Activated T-cell treated with anti-CD3 and anti-CD28 coated beads, Interleukin-2, amount 50 U/mL, for 48 hours (primary cell): Measurements from ENCODE around the gene LRIG3.
"Not testable (repeated sequence)": the region's sequence is repeated elsewhere in the genome, so short reads cannot be mapped to it uniquely, and the experiment has no call there.

Experiments used
- DNase-seq, 2 experiments: peaks; one replicate each; pipeline ENCODE4 v3.0.0-alpha.2; 2020

LRIG3 gene

DNA sequence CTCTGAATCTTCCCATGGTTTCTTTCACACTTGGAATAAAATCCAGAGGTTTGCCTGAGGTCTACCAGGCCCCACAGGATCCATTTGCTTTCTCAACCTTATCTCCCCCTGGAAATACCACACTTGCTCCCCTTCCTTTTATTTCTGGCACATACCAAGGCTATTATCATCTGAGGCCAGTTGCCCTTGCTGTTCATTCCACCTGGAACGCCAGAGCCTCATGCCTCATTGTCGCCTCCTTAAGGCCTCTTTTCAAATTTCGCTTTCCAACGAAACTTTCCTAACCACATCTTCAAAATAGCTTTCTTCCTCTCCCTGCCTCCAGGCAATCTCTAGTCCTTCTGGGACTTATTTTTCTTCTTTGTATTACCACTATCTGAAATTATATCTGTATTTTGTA lies 11.2 kb upstream of the LRIG3 start:
- no peak for DNase-seq

- no peak for DNase-seq
Measured at GRCh38 chr12:58930770-58931324, 10.5 kb upstream of the LRIG3 start.

- DNase-seq = no peak
Measured at GRCh38 chr12:58927120-58927519, 6.8 kb upstream of the LRIG3 start.

GRCh38 chr12:58926586-58926985 lies 6.3 kb upstream of the LRIG3 start:
- no peak for DNase-seq

- DNase-seq = no peak
Measured at GRCh38 chr12:58925751-58926150, 5.4 kb upstream of the LRIG3 start.

DNA sequence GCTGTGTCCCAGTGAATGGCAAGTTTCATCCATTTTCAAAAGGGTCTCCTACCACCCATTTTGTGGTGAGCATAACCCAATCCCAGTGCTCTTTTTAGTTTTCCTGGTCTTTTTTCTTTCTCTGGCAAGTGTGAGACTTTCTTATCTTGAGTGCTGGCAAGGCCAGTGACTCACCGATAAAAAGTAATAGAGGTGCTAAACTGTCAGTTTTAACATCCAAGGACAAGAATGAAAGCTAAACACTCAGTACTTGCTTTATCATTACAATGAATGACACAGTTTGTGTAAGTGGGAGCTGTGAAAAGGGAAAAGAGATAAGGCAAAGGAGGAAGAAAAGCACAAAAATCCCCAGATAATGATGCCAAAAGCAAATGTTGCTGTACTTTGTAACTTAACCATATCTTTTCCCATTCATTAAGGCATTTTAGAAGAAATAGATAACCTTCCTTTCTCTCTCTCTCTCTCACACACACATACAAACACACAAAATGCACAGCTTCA lies 4.9 kb upstream of the LRIG3 start:
- no peak for DNase-seq

DNA sequence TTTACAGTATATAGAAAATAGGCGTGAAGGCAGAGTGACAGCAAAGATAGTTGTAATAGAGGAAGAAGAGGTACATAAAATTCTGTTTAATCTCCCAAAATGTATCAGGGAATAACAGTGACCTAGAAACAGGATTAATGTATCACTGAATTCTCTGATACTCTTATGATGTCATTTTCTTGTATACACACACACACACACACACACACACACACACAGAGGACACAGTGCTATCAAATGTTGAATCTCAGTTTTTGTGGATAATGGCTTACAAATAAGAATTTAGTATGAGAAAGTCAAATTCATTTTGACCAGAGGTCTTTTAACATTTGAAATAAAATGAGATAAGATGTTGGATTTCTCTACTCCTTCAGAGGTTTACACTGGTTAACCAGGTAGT lies 4.3 kb upstream of the LRIG3 start:
- no peak for DNase-seq

GRCh38 chr12:58923781-58924180 lies 3.5 kb upstream of the LRIG3 start:
- no peak for DNase-seq

DNA sequence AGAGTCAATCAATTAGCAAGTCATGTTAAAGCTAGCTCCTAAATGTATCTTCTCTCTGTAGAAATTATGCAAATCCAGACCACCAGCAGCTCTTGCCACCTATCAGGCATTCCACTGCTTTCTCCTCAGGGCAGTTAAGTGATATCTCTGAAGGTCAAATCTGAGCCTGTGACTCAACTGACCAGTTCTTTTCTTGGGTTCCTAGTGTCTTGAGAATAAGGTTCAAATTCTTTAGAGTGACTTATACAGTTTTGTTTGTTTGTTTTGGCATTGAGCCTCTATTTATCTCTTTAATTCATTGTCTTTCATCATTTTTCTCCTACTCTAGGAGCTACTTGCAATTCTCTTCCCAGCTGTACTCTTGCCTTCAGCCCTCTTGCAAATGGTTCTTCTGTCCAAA lies 2.5 kb upstream of the LRIG3 start:
- DNase-seq = no peak

DNA sequence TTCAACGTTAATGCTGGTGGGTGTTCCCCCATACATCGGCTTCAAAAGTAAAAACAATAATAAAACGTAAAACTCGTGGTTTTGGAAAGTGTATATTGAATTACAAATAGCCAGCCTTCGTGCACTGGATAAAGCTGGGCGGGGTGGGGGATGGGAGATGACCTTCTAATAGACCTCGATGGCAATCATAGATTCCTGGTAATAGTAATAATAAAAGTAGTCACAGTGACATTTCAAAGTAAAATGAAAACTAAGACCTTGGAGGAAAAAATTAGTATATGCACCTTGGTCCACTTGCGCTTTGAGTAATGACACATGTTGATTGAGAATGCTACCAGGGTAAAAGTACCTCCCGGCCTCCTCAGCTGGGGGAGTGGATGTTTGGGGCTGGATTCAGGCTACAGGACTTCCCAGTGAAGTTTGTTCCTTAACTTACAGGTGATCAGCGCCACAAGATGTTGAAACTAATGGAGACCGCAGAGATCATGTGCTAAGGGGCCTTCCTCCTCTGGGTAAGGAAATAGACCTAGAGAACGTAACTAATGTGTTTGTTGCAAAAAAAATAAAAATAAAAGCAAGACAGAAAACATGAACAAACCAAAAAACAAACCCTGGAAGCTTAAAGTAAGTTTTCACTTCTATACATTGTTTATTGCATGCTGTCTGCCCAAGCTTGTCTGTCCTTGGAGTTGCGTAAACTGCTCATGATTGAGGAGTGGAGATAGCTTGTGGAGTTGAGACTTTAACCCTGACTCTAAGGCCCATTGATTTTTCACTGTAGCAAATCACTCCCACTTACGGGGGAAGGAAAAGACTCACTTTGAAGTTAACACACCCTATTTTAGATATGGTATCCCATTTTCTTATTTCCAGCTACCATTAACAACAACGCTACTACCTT lies 907 bp upstream of the LRIG3 start:
- no peak for DNase-seq

DNA sequence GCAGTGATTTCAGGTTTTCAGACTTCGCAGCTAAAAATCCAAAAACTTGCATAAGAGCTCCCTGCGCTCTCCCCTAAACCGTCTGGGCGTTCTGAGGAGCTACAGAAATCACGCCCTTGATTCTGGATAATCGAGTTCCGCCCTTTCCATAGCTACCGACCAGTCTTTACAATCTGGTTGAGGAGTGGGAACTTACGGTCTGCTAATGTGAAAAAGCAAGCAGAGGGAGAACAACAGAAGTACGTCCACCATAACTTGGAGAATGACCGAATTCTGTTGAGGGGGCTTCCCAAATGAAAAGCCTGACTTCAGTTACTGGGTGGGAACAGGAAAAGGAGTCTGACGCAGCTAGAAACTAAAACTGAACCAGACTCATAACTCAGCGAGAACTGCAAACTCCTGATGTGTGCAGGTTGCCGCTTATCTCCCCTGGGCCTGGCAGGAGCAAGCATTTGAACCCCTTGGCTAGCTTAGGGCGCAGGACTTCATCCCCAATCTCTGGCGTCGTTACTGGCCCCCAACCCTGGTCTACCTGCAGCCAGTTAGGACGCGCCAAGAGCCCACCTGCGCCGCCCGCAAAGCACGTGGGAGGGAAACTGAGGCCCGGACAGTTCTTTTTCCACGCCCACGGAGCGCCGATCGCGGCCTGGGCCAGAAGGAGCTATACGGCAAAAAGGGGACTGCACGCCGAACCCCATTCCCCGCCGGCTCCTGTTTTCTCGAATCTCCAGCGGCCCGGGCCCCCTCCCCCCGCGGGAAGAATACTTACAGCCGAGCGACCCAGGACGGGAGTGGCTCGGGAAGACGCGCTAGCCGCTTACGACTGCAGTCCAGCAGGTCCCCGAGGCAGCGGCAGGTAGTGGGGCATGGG lies 838 bp downstream of the LRIG3 start:
- DNase-seq = no peak

DNA sequence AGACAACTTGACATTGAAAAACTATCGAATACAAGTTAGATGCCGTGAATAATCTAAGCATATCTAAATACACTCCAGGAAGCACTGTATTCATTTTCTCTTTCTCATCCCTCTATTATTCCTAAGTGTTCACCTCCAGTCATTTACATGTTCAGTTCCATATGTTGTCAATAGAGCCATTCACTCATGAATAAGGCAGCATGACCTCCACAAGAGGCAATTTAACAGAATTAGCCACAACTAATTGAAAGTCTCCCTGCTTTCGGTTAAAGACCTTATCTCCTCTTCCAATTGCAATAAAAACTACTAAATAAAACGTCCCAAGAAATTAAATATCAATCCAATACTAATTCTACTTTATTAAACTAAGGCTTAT lies 1.8 kb downstream of the LRIG3 start:
- no peak for DNase-seq

DNA sequence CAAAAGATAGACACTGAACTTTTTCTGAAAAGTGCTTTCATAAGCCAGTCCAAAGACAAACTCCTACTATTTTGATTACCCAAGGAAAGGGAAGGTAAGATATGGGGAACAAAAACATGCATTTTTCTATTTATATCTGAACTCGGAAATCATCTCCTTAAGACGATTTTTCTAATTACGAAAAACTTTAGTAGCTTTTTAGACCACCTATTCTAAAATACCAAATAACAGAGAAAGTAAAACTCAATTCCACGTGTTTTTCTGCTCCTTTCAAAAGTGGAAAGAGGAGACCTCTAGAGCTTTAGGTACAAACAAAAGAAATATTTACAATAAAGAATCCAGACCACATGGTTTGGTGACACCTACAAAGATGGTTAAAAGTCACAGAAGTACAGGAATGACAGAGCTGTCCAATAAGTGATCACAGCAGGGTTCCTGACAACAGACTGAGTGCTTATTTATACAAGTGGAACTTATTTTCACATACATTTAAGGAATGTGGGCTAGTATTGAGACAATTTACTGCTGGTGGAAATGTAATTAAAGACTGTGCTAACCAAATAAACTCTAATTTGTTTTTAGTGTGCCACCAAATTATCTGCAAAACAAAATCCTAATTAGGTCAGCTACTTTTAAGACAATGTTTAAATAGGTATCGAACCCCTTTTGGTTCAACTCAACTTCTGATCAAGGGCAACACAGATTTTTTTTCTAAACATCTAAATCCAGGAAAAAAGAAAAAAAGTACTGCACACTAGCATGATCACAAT lies 2.4 kb downstream of the LRIG3 start:
- no peak for DNase-seq

- DNase-seq = no peak
Measured at GRCh38 chr12:58916921-58917511, 3.3 kb downstream of the LRIG3 start.

DNA sequence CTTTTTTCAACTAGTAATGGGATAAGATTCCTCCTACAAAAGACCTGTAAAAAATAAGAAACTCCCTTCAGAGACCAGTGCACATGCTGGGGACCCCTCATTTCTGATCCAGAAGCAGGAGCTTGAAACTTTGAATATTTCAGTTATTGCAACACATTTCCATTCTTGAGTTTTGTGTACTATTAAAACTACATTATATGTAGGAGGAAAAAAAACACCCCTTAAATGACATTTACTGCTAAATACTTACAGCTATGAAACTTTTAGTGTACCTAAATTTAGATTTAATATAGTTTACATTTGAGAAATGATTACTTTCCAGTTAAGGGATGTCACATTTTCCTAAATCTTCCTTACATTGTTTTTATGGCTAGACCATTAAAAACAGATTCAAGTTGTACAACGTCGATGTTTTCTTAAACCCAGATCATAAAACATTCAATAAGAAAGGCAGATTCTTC lies 4.1 kb downstream of the LRIG3 start:
- DNase-seq = no peak

- DNase-seq = no peak
Measured at GRCh38 chr12:58915634-58916033, 4.7 kb downstream of the LRIG3 start.

GRCh38 chr12:58915037-58915436 lies 5.3 kb downstream of the LRIG3 start:
- no peak for DNase-seq

GRCh38 chr12:58914457-58914856 lies 5.8 kb downstream of the LRIG3 start:
- DNase-seq = no peak

- DNase-seq = no peak
Measured at GRCh38 chr12:58907391-58907790, 12.9 kb downstream of the LRIG3 start.

DNA sequence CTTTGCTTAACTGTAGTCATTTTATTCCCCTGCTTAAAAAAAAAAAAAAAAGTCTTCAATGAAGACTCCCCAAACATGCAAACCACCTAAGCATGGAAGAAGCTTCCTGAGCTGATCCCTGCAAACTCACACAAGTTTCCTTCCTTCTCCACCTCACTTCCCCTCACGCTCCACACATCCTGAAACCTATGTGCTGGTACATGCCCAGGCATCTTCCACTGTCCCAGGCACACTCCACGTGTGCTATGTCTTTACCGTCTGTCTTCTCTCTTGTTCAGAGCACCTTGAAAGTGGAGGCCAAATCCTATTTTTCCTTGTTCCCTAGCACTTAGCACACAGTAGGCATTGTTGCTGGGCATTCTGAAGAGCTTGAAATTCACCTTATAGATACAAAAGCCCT lies 13.4 kb downstream of the LRIG3 start:
- DNase-seq = no peak

GRCh38 chr12:58905422-58905821 lies 14.9 kb downstream of the LRIG3 start:
- DNase-seq = no peak

DNA sequence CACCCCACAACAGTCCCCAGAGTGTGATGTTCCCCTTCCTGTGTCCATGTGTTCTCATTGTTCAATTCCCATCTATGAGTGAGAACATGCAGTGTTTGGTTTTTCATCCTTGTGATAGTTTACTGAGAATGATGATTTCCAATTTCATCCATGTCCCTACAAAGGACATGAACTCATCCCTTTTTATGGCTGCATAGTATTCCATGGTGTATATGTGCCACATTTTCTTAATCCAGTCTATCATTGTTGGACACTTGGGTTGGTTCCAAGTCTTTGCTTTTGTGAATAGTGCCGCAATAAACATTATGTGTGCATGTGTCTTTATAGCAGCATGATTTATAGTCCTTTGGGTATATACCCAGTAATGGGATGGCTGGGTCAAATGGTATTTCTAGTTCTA lies 17.6 kb downstream of the LRIG3 start:
- not testable (repeated sequence) for DNase-seq
